Liver (tissue), 2 donors: ENCODE measurements around the gene RTEL1.
A peak's percentile ranks its signal among the peaks of the same experiment; 100 is the strongest.

Source experiments
- TF ChIP-seq, protein P1 (sequence below): fragments of 150-350 bp; IDR thresholded peaks from 2 replicates; pipeline ENCODE4 v1.5.1; 2017; ENCODE audit warnings: improper control_type of control experiment, low read depth, low read length; ENCODE audit not compliant: missing input control
- TF ChIP-seq, protein P2 (sequence below): IDR thresholded peaks from 2 replicates; pipeline ENCODE4 v1.6.1; 2016; ENCODE audit warnings: antibody characterized with exemption
- donor health status: healthy.

DNA sequence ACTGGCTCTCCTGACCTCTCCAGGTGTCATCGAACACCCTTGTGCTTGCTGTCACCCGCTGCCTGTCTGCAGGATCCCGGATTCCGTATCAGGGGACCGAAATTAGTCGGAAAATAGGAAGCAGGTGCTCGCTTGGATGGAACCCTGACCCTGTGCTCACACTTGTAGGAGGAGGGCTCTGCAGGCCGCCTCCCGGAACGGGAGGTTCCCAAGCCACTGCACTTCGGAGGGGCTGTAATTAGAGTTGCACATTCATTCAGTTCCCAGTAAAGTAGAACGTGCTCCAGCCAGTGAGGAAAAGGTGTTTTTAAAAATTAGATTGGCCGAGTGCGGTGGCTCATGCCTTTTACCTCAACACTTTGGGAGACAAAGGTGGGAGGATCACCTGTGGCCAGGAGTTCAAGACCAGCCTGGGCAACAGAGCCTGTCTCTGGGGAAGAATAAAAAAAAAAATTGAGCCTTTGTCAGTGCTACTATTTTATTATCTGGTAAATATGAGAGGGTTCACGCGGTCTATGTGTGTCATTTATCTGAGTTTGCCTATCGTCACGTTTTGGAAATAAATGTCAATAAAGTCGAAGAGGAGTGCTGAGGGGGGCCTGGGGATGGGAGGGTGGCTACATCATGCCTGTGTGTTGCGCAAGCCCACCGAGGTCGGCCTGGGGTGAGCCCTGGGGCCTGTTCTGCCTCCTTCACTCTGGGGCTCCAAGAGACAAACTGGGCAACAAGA, 29.7 kb upstream of the RTEL1 start:
- TF ChIP-seq, protein P1, sequence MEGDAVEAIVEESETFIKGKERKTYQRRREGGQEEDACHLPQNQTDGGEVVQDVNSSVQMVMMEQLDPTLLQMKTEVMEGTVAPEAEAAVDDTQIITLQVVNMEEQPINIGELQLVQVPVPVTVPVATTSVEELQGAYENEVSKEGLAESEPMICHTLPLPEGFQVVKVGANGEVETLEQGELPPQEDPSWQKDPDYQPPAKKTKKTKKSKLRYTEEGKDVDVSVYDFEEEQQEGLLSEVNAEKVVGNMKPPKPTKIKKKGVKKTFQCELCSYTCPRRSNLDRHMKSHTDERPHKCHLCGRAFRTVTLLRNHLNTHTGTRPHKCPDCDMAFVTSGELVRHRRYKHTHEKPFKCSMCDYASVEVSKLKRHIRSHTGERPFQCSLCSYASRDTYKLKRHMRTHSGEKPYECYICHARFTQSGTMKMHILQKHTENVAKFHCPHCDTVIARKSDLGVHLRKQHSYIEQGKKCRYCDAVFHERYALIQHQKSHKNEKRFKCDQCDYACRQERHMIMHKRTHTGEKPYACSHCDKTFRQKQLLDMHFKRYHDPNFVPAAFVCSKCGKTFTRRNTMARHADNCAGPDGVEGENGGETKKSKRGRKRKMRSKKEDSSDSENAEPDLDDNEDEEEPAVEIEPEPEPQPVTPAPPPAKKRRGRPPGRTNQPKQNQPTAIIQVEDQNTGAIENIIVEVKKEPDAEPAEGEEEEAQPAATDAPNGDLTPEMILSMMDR, result no peak
- TF ChIP-seq, protein P2, sequence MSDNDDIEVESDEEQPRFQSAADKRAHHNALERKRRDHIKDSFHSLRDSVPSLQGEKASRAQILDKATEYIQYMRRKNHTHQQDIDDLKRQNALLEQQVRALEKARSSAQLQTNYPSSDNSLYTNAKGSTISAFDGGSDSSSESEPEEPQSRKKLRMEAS, result peak; percentile 84
